Esophagus squamous epithelium (tissue), 4 donors: ENCODE data around the gene NANOGP8.

ENCODE experiments used
- CTCF ChIP-seq, 6 experiments: fragments of 450-650 bp in 4 of 6; fragments of 200-600 bp in 2 of 6; sonication (generic) in 2 of 6; IDR thresholded peaks; one replicate each; pipeline ENCODE4 v1.5.1; 2016 to 2019; ENCODE audit warnings: antibody characterized with exemption in 6 of 6, mild to moderate bottlenecking in 4 of 6, moderate library complexity in 4 of 6
- POLR2A ChIP-seq, 4 donors: fragments of 450-650 bp; IDR thresholded peaks; one replicate each; pipeline ENCODE4 v1.6.1; 2017; ENCODE audit warnings: antibody characterized with exemption in 4 of 4, mild to moderate bottlenecking in 4 of 4, moderate library complexity in 3 of 4

DNA sequence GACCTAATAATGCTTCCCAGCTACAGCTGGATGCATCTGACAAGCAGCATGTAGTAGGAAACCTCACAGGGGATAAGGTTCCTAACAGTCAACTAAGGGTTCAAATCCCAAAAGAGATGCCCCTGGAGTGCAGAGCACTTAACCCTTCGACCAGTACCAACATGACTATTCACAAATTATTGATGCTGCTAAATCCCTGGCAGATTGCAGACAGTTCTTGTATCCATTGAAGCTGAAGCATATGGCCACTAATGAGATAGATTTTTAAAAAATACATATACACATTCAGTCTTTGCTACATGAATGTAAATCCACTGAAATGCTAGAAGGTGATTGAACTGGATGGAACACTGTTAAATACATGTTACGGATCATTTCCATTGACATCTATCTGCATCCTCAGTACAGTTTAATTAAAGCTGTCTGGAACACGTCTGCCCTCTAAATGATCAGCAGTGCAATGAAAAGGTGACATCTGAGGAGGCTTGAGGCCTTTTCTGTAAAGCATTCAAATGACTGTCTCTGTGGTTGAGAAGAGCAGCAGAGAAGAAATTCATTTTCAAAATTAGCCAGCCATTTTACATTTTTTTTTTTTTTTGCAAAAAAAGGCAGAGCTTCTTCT lies 19.5 kb upstream of the NANOGP8 start:
- TF ChIP-seq CTCF (IDR thresholded peaks at IDR 0.05) (no peak), POLR2A (IDR thresholded peaks at IDR 0.05) (no peak)
